ELF-1 (cell line): ENCODE results near the gene PTPRM.

Source experiments
- DNase-seq: peaks from one replicate; pipeline ENCODE4 v3.0.0-alpha.2; 2016; ENCODE audit warnings: low read depth, low spot score

Gene PTPRM

GRCh38 chr18:7598167-7599047 lies 31.3 kb downstream of the PTPRM start:
- no peak for DNase-seq

GRCh38 chr18:7600036-7600435 lies 32.9 kb downstream of the PTPRM start:
- no peak for DNase-seq

- DNase-seq, result no peak
These were observed 33.6 kb downstream of the PTPRM start for GRCh38 chr18:7600528-7601245.

- no peak for DNase-seq
These were observed 34.1 kb downstream of the PTPRM start for GRCh38 chr18:7601246-7601615.

- DNase-seq, result no peak
These were observed 34.8 kb downstream of the PTPRM start for GRCh38 chr18:7601936-7602335.

GRCh38 chr18:7603259-7604000 lies 36.3 kb downstream of the PTPRM start:
- DNase-seq, result no peak

- DNase-seq, result no peak
These were observed 37.2 kb downstream of the PTPRM start for GRCh38 chr18:7604361-7604760.

GRCh38 chr18:7605705-7606104 lies 38.6 kb downstream of the PTPRM start:
- peak; percentile 47 for DNase-seq

- DNase-seq, result no peak
These were observed 40.5 kb downstream of the PTPRM start for GRCh38 chr18:7607540-7608173.

- DNase-seq, result no peak
These were observed 41.0 kb downstream of the PTPRM start for GRCh38 chr18:7608174-7608550.

GRCh38 chr18:7608781-7609201 lies 41.7 kb downstream of the PTPRM start:
- no peak for DNase-seq

GRCh38 chr18:7609617-7610016 lies 42.5 kb downstream of the PTPRM start:
- DNase-seq, result no peak

- no peak for DNase-seq
These were observed 46.9 kb downstream of the PTPRM start for GRCh38 chr18:7614042-7614441.

- DNase-seq, result no peak
These were observed 48.7 kb downstream of the PTPRM start for GRCh38 chr18:7615840-7616239.

- peak; percentile 34 for DNase-seq
These were observed 49.5 kb downstream of the PTPRM start for GRCh38 chr18:7616661-7617060.

- peak; percentile 71 for DNase-seq
These were observed 50.8 kb downstream of the PTPRM start for GRCh38 chr18:7617738-7618422.

- no peak for DNase-seq
These were observed 51.9 kb downstream of the PTPRM start for GRCh38 chr18:7618891-7619442.

- no peak for DNase-seq
These were observed 52.6 kb downstream of the PTPRM start for GRCh38 chr18:7619676-7620075.

- no peak for DNase-seq
These were observed 55.6 kb downstream of the PTPRM start for GRCh38 chr18:7622721-7623120.

GRCh38 chr18:7623681-7624080 lies 56.6 kb downstream of the PTPRM start:
- DNase-seq, result no peak

GRCh38 chr18:7624697-7625096 lies 57.6 kb downstream of the PTPRM start:
- DNase-seq, result no peak
